K562 (cell line): ENCODE measurements around the gene NDUFA6. TPM values are rescaled to one million over a fixed set of nuclear protein-coding genes. Genes with fewer than 3 reads are reported as not detected.

Experiments used
- CBX3 ChIP-seq, 2 experiments: IDR thresholded peaks; 1 replicate in 1 of 2; 2 replicates in 1 of 2; pipeline ENCODE4 v1.6.1; 2012; ENCODE audit warnings: inconsistent platforms in 2 of 2, low read length in 2 of 2, borderline replicate concordance in 1 of 2, control low read depth in 1 of 2
- MAFG ChIP-seq: fragments of 450-650 bp; conservative IDR thresholded peaks from 2 replicates; pipeline ENCODE4 v1.6.1; 2016; ENCODE audit warnings: missing genetic modification characterization, missing compliant biosample characterization
- PCBP2 ChIP-seq: fragments of 200-400 bp; formaldehyde crosslinking; IDR thresholded peaks from 2 replicates; pipeline ENCODE4 v1.6.1; 2018; ENCODE audit warnings: low read length, low read depth, mild to moderate bottlenecking, moderate library complexity; ENCODE audit not compliant: poor library complexity, severe bottlenecking
- PHF21A ChIP-seq: fragments of 450-650 bp; IDR thresholded peaks from 2 replicates; pipeline ENCODE4 v1.6.1; 2017; ENCODE audit warnings: low read depth, borderline replicate concordance
- SAP30 ChIP-seq: fragments of 200-600 bp; sonication (generic); IDR thresholded peaks from 2 replicates; pipeline ENCODE4 v1.6.1; 2012; ENCODE audit warnings: borderline replicate concordance, low read depth, mild to moderate bottlenecking, moderate library complexity, low read length, control low read depth, inconsistent platforms; ENCODE audit not compliant: insufficient read depth, poor library complexity, severe bottlenecking
- SRF ChIP-seq, 2 experiments: fragments of 250-450, 450-650 bp in 1 of 2; sonication (Bioruptor Pico) in 1 of 2; sonication (generic) in 1 of 2; formaldehyde crosslinking; IDR thresholded peaks; 2 replicates each; pipeline versions ENCODE4 v1.5.0 to v1.5.1; 2020 to 2022; ENCODE audit warnings: mild to moderate bottlenecking in 1 of 2, missing genetic modification reagents in 1 of 2
- TOE1 ChIP-seq, 2 experiments: fragments of 450-650 bp in 1 of 2; sonication (generic) in 1 of 2; formaldehyde crosslinking in 1 of 2; IDR thresholded peaks; 2 replicates each; pipeline versions ENCODE4 v1.7.1 to v1.8.0; 2016 to 2022; ENCODE audit warnings: borderline replicate concordance in 2 of 2, mild to moderate bottlenecking in 2 of 2, antibody characterized with exemption in 1 of 2, inconsistent platforms in 1 of 2, low read depth in 1 of 2, missing genetic modification reagents in 1 of 2, moderate library complexity in 1 of 2
- ZNF583 ChIP-seq: fragments of 250-450 bp; sonication (Bioruptor Pico); IDR thresholded peaks from 2 replicates; pipeline ENCODE4 v1.4.0; 2020
- ZNF740 ChIP-seq, 3 experiments: fragments of 200-800 bp in 1 of 3; sonication (Bioruptor generic) in 1 of 3; sonication (generic) in 1 of 3; formaldehyde crosslinking in 1 of 3; IDR thresholded peaks; 2 replicates each; pipeline versions ENCODE4 v1.6.1 to v1.8.0; 2016 to 2022; ENCODE audit warnings: mild to moderate bottlenecking in 2 of 3, missing compliant biosample characterization in 2 of 3, missing genetic modification characterization in 2 of 3, missing genetic modification reagents in 1 of 3
- polyA plus RNA-seq, 8 experiments: library from polyadenylated mRNA; depleted of rRNA in 4 of 8; stranded (reverse) in 5 of 8; unstranded in 3 of 8; fragments of >200 nt; fragmentation: Nextera tagmentation in 2 of 8; fragmentation: Illumina TruSeq in 1 of 8; extraction: Ambion mirVana in 2 of 8; extraction: Trizol in 1 of 8; gene quantifications; 2 replicates each; pipeline versions ENCODE4 v1.2.1 to v1.2.3, GENCODE V29; 2011 to 2014; ENCODE audit warnings: inconsistent platforms in 1 of 8, missing spikeins in 1 of 8
- total RNA-seq, 7 experiments: library from RNA; depleted of rRNA in 6 of 7; stranded (reverse); fragments of >200 nt in 6 of 7; fragmentation: Illumina TruSeq in 2 of 7; extraction: Trizol in 2 of 7; gene quantifications; 2 replicates each; pipeline versions ENCODE4 v1.2.1 to v1.2.3, GENCODE V29; 2011 to 2021; ENCODE audit warnings: low replicate concordance in 1 of 7

The NDUFA6 gene
- total and polyA plus RNA-seq, 9 of the 15 experiments (the other 6 are each of a cell fraction or from before 2014, with no cell fraction given): 90.0 to 474 (median 128) TPM

- TF ChIP-seq TOE1 (IDR thresholded peaks at IDR 0.05; ENCODE audit: borderline replicate concordance): peak; percentile 71; the same call in 1 of the 2 replicates
- no peak for TF ChIP-seq TOE1 (CRISPR knock-in tag; IDR thresholded peaks at IDR 0.05; ENCODE audit: borderline replicate concordance, low read depth)
- no peak for TF ChIP-seq ZNF740 (CRISPR knock-in tag; IDR thresholded peaks at IDR 0.05)
- TF ChIP-seq ZNF740 (tag; IDR thresholded peaks at IDR 0.05): 0 out of 4 replicates have a peak, but pooled peaks of 1 of the 2 experiments have one; percentile 28
- peak in 1 of 2 experiments; percentile 64; a peak in 1 of 4 replicates for TF ChIP-seq SRF (CRISPR knock-in tag; IDR thresholded peaks at IDR 0.05)
- TF ChIP-seq PCBP2: no peak
- TF ChIP-seq PHF21A: no peak
- TF ChIP-seq CBX3 (IDR thresholded peaks at IDR 0.05; ENCODE audit: borderline replicate concordance in 1 of 2, low read length in 2 of 2): peak in 1 of 2 experiments; percentile 18; a peak in 1 of 3 replicates
- peak; percentile 77; the same call in 1 of the 2 replicates for TF ChIP-seq ZNF583
- TF ChIP-seq SAP30: no peak
- no peak for TF ChIP-seq MAFG (tag)
- TF ChIP-seq, all 486 proteins: peak for 135
Observed at GRCh38 chr22:42079319-42080251, 11.0 kb downstream of the NDUFA6 start, which contains the start of gene SMDT1 (continued).
